Stromal cell of bone marrow (primary cell): ENCODE measurements around the gene SNAPIN.

Experiments used
- DNase-seq: peaks from one replicate; pipeline ENCODE4 v3.0.0-alpha.2; 2012; ENCODE audit warnings: low read depth

The SNAPIN gene

GRCh38 chr1:153678519-153679336 is 20.2 kb downstream of the SNAPIN start, which contains the start of gene NPR1:
TSS of gene NPR1 (plus strand) at chr1:153678688. CDS start at chr1:153679109, 421 bp downstream.
- no peak for DNase-seq

DNA sequence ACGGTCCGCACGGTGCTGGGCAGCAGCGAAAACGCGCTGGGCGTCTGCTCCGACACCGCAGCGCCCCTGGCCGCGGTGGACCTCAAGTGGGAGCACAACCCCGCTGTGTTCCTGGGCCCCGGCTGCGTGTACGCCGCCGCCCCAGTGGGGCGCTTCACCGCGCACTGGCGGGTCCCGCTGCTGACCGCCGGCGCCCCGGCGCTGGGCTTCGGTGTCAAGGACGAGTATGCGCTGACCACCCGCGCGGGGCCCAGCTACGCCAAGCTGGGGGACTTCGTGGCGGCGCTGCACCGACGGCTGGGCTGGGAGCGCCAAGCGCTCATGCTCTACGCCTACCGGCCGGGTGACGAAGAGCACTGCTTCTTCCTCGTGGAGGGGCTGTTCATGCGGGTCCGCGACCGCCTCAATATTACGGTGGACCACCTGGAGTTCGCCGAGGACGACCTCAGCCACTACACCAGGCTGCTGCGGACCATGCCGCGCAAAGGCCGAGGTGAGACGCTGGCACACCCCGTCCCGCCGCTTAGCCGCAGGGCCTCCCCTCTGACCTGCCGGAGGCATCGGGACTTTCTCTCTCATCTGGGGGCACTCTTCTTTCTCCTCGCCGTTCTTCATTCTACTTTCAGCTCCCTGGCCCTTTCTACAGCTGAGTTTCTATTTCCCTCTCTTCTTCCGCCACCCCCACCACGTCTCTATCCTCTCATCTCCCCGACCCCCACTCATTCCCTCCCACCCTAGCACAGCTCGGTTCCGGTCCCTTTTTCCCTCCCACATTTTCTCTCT is 21.0 kb downstream of the SNAPIN start:
- no peak for DNase-seq

DNA sequence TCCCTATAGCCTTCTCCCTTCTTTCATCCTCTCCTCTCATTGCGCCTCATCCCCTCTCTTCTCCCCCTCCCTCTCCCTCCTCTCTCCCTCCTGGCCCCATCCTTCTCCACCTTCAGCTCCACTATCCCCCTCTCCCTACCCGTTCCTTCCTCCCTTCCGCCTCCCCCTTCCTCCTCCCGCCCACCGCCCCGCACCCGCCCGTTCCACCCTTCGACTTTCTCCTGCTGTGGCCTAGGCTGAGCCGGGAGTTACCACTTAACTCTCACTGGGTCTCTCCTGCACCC is 21.6 kb downstream of the SNAPIN start:
- DNase-seq, result no peak

- DNase-seq, result no peak
Observed at GRCh38 chr1:153682730-153683129, 24.2 kb downstream of the SNAPIN start.

DNA sequence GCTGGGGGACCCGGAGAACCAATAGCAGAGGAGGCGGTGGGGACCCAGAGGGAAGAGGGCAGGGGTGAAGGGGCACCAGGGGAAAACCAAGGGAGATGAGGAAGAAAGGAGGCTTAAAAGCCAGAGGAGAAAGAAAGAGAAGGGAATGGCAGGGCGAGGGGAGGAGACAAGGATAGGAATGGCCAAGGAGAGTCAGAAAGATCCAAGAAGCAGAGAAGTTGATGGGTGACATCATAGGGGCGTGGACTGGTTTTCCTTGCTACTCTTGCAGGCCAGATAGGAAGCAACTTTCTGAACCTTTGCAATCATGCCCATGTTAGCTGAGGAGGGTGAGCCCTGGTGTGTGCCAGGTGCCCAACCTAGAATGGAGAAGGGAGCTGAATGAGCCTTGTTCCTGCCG is 25.4 kb downstream of the SNAPIN start:
- DNase-seq, result no peak

DNA sequence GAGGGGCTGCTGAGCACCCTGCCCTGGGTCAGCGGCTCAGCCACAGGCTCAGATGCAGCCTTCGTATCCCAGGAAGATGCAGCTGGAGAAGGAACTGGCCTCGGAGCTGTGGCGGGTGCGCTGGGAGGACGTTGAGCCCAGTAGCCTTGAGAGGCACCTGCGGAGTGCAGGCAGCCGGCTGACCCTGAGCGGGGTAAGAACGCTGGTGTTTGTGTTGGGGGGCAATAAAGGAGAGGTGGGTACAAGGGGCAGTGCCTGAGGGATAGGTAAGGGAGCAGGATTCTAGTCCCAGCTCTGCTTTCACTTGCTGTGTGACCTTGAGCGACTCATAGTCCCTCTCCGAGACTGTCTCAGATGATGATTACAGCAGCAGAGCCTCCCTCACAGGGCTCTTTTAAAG is 26.4 kb downstream of the SNAPIN start:
- no peak for DNase-seq

GRCh38 chr1:153685544-153686340 is 27.2 kb downstream of the SNAPIN start:
- no peak for DNase-seq

- no peak for DNase-seq
Observed at GRCh38 chr1:153687346-153688125, 29.0 kb downstream of the SNAPIN start.

DNA sequence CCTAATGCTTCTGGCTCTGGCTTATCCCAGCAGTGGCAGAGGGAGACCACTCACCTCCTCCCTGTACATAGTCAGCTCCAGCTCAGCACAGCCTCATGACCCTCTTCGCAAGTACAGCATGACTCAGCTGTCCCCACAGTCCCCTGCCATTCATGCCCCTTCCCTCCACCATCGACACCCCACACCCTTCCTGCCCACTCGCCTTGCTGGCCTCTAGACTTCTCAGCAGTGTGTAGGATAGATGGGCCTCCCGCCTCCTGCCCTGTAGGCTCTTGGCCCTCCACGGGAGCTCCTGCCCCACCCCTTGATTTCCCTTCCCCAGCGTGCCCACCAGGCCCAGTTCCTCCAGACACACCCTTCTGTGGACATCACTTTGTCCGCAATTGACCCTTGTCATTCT is 29.8 kb downstream of the SNAPIN start:
- DNase-seq, result no peak

DNA sequence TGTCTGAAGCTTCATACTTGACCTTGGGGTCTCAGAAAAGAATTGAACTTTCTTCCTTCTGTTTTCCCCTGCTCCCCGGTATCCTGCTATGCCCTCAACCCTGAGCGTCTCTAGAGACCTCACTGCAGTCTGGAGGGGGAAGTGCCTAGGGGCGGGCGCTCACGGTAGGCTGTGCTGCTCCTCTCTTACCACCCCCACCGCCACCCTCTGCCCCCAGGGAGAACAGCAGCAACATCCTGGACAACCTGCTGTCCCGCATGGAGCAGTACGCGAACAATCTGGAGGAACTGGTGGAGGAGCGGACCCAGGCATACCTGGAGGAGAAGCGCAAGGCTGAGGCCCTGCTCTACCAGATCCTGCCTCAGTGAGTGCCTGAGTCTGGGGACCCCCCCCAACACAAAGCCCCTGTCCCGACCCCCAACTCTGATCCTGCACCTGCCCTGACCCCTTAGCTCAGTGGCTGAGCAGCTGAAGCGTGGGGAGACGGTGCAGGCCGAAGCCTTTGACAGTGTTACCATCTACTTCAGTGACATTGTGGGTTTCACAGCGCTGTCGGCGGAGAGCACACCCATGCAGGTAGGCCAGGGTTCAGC is 30.3 kb downstream of the SNAPIN start:
- no peak for DNase-seq

DNA sequence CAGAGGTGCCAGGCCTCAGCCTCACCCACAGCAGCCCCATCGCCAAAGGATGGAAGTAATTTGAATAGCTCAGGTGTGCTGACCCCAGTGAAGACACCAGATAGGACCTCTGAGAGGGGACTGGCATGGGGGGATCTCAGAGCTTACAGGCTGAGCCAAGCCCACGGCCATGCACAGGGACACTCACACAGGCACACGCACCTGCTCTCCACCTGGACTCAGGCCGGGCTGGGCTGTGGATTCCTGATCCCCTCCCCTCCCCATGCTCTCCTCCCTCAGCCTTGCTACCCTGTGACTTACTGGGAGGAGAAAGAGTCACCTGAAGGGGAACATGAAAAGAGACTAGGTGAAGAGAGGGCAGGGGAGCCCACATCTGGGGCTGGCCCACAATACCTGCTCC is 35.0 kb downstream of the SNAPIN start:
- no peak for DNase-seq

GRCh38 chr1:153696741-153697140 is 38.2 kb downstream of the SNAPIN start:
- DNase-seq, result no peak

- no peak for DNase-seq
Observed at GRCh38 chr1:153697191-153698019, 38.9 kb downstream of the SNAPIN start.

DNA sequence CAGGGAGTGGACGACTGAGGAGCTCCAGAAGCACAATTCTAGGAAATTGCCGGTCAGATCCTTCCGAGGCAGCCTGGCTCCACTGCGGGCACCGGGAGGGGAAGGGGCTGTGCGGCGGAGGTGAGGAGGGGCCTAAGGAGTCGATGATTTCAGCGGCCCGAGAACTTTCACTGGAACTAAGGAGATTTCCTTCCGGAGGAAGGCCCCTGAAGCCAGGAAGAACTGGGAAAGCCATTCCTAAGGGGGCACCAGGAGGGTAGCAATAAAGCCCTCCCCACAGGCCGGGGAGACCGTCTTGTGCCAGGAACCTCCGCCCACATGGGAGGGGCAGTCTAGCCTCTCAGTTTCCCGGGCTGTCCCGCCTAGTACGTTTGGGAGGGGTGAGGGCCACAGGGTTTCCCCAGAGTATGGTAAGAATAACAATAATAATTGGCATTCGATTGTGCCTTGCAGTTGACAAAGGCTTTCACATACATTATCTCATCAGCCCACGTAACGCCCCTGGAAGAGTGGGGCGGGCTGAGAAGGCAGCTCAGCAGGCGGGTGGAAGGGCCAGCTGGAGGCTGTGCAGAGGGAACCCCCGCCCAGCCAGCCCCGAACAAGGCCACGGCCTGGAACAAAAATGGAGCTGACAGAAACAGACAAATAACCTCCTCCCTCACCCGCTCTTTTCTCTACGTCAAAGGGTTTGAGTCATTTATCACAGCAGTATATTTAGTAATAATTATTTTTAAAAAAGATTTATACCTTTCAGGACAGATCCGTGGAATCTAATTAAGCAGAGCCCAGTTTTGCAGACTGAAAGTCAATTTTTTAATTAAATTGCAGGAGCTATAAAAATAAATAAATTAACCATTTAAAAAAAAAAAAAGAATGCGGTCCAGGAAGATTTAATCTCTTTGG is 39.8 kb downstream of the SNAPIN start:
- DNase-seq, result no peak

GRCh38 chr1:153698923-153699714 is 40.6 kb downstream of the SNAPIN start:
- no peak for DNase-seq

GRCh38 chr1:153699768-153700167 is 41.3 kb downstream of the SNAPIN start:
- no peak for DNase-seq

- no peak for DNase-seq
Observed at GRCh38 chr1:153705484-153705883, 47.0 kb downstream of the SNAPIN start.

DNA sequence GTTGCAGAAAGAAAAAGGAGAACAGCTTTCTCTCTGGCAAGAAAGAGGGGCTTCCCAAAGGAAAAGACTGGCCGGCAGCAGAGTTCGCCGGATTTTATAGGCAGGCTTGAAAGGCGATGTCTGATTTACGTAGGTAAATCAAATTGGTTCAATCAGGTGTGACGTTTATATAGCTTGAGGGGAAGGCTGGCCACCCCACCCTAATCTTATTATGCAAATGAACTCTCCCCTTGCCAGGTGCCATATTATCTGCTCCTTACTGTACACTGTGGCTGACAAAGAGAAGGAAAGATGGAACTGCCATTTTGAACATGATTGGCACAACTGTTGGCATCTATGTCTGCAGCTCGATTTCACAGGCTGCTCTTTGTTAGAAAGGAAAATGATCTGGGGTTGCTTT is 52.5 kb downstream of the SNAPIN start:
- no peak for DNase-seq
